Endothelial cell (in vitro differentiated cells): ENCODE results near the gene RIBC1. TPM values are rescaled to one million over a fixed set of nuclear protein-coding genes. Genes with fewer than 3 reads are reported as not detected.

Experiments
- DNase-seq: peaks from one replicate; pipeline ENCODE4 v3.0.0; 2021; ENCODE audit warnings: low spot score
- H3K27ac Mint-ChIP-seq: one replicate; pipeline ENCODE4 v1.8.0; 2021; ENCODE audit warnings: mixed read lengths, inconsistent platforms; ENCODE audit not compliant: unreplicated experiment
- H3K27me3 Mint-ChIP-seq: one replicate; pipeline ENCODE4 v1.8.0; 2021; ENCODE audit warnings: mild to moderate bottlenecking, moderate library complexity, mixed read lengths, inconsistent platforms; ENCODE audit not compliant: unreplicated experiment
- H3K36me3 Mint-ChIP-seq: one replicate; pipeline ENCODE4 v1.8.0; 2021; ENCODE audit warnings: mild to moderate bottlenecking, low read depth, mixed read lengths, inconsistent platforms; ENCODE audit not compliant: unreplicated experiment
- H3K4me1 Mint-ChIP-seq: one replicate; pipeline ENCODE4 v1.8.0; 2021; ENCODE audit warnings: mild to moderate bottlenecking, mixed read lengths, inconsistent platforms; ENCODE audit not compliant: unreplicated experiment
- H3K4me3 Mint-ChIP-seq: one replicate; pipeline ENCODE4 v1.8.0; 2021; ENCODE audit warnings: mild to moderate bottlenecking, mixed read lengths, inconsistent platforms; ENCODE audit not compliant: unreplicated experiment
- H3K9me3 Mint-ChIP-seq: one replicate; pipeline ENCODE4 v1.8.0; 2021; ENCODE audit warnings: mixed read lengths, inconsistent platforms; ENCODE audit not compliant: unreplicated experiment
- total RNA-seq: library from RNA; stranded (reverse); fragmentation: NEBNext Ultra II Directional; extraction: Animal tissue kit (Norgen Biotek cat#: 25700); gene quantifications from one replicate; pipeline ENCODE4 v1.2.1, GENCODE V29; 2021; ENCODE audit not compliant: unreplicated experiment
- TF ChIP-seq, protein P1 (sequence below): fragments of 200-600 bp; sonication (generic); IDR thresholded peaks from one replicate; pipeline ENCODE4 v1.5.0; 2021; ENCODE audit warnings: antibody characterized with exemption; ENCODE audit not compliant: unreplicated experiment

The RIBC1 gene
- total RNA-seq, 1 donor from 2014 or later, result 0.97 TPM

GRCh38 chrX:53422086-53422860, 400 bp upstream of the RIBC1 start, which contains the start of gene SMC1A:
Gene SMC1A, minus strand, starts transcription at chrX:53422654. Its CDS starts 54 bp downstream, at chrX:53422600.
- Mint-ChIP-seq H3K4me3 (peak within 1 kb of the TSS; percentile 97), H3K27me3 (peaks cover 2% of the 10 kb centered on the region), H3K36me3 (peaks cover 4% of the 10 kb centered on the region), H3K9me3 (no peaks in the 10 kb centered on the region), H3K4me1 (peaks cover 7% of the 10 kb centered on the region), H3K27ac (peak within 1 kb of the TSS; percentile 100)
- TF ChIP-seq, protein P1, sequence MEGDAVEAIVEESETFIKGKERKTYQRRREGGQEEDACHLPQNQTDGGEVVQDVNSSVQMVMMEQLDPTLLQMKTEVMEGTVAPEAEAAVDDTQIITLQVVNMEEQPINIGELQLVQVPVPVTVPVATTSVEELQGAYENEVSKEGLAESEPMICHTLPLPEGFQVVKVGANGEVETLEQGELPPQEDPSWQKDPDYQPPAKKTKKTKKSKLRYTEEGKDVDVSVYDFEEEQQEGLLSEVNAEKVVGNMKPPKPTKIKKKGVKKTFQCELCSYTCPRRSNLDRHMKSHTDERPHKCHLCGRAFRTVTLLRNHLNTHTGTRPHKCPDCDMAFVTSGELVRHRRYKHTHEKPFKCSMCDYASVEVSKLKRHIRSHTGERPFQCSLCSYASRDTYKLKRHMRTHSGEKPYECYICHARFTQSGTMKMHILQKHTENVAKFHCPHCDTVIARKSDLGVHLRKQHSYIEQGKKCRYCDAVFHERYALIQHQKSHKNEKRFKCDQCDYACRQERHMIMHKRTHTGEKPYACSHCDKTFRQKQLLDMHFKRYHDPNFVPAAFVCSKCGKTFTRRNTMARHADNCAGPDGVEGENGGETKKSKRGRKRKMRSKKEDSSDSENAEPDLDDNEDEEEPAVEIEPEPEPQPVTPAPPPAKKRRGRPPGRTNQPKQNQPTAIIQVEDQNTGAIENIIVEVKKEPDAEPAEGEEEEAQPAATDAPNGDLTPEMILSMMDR, result no peak
- DNase-seq, result peak; percentile 91

DNA sequence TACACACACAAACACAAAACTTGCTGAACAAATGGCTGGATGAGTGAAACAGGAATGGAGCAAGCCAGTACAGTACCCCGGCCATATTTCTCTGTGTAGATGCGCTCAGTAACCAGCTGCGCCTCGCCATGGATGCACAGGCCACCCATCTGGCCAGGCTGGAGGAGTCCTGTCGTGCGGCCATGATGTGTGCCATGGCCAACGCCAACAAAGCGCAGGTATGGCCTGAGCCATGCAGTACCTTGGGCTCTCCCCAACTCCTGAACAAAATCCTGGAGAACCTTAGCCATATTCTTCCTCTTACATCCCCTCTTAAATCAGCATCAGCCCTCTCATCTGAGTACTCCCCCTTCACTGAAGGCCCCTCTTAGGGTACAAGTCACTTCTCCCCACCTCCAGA, 7.1 kb downstream of the RIBC1 start:
- peaks cover 15% of the 10 kb centered on the region for H3K36me3 Mint-ChIP-seq
- H3K4me1 Mint-ChIP-seq, result peaks cover 10% of the 10 kb centered on the region
- no peaks in the 10 kb centered on the region for H3K27me3 Mint-ChIP-seq
- H3K27ac Mint-ChIP-seq, result no peak overlapping the region
- H3K4me3 Mint-ChIP-seq, result no peak overlapping the region
- TF ChIP-seq, protein P1, result no peak
- H3K9me3 Mint-ChIP-seq, result no peaks in the 10 kb centered on the region
- no peak for DNase-seq

DNA sequence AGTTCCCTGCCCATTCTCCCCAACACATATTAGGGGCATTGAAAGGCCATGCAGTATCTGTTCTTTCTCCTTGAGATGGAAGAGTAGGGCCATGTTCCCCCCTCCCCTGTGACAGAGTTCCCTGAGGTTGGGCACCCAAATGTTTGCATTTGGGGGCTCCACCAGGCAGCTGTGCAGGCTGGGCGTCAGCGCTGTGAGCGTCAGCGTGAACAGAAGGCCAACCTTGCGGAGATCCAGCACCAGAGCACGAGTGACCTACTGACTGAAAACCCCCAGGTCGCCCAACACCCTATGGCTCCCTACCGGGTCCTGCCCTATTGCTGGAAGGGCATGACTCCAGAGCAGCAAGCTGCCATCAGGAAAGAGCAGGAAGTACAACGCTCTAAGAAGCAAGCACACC, 7.6 kb downstream of the RIBC1 start:
- DNase-seq, result no peak
- Mint-ChIP-seq H3K27me3 (no peaks in the 10 kb centered on the region), H3K36me3 (peaks cover 15% of the 10 kb centered on the region), H3K4me1 (peaks cover 10% of the 10 kb centered on the region), H3K9me3 (no peaks in the 10 kb centered on the region), H3K4me3 (no peak overlapping the region), H3K27ac (no peak overlapping the region)
- TF ChIP-seq, protein P1, result no peak

GRCh38 chrX:53433651-53434639, 11.3 kb downstream of the RIBC1 start, which contains the start of gene HSD17B10:
Gene HSD17B10, minus strand, starts transcription at chrX:53434370. Its CDS starts 25 bp downstream, at chrX:53434345.
- no peaks in the 10 kb centered on the region for H3K27me3 Mint-ChIP-seq
- peak; percentile 77 for DNase-seq
- H3K9me3 Mint-ChIP-seq, result no peaks in the 10 kb centered on the region
- peak within 1 kb of the TSS; percentile 81 for H3K27ac Mint-ChIP-seq
- H3K36me3 Mint-ChIP-seq, result peaks cover 5% of the 10 kb centered on the region
- peak within 1 kb of the TSS; percentile 97 for H3K4me3 Mint-ChIP-seq
- H3K4me1 Mint-ChIP-seq, result peaks cover 12% of the 10 kb centered on the region
- TF ChIP-seq, protein P1, result no peak
